Measurements from ENCODE around the gene ADAMTSL2.

GRCh38 chr9:133582501-133583045 lies 48.1 kb downstream of the ADAMTSL2 start:
- TF ChIP-seq USF2 (IDR thresholded peaks at IDR 0.05; ENCODE audit: borderline replicate concordance, low read depth, low read length) (no peak), EP300 (IDR thresholded peaks at IDR 0.05; ENCODE audit: borderline replicate concordance in 1 of 2, low read depth in 1 of 2, low read length in 1 of 2) (no peak), EZH2phosphoT487 (IDR thresholded peaks at IDR 0.05; ENCODE audit: borderline replicate concordance, low read depth) (no peak), CTCF (IDR thresholded peaks at IDR 0.05) (no peak), FOXM1 (IDR thresholded peaks at IDR 0.05; ENCODE audit: low read depth) (no peak)

Measured in SK-N-SH (cell line).